ENCODE data around the gene RDM1. TPM values are rescaled to one million over a fixed set of nuclear protein-coding genes. Genes with fewer than 3 reads are reported as not detected.
A peak's percentile ranks its signal among the peaks of the same experiment; 100 is the strongest.

Gene RDM1
- polyA plus RNA-seq, 3 donors from 2014 or later: 0.82 to 1.7 TPM; not detected in 1

DNA sequence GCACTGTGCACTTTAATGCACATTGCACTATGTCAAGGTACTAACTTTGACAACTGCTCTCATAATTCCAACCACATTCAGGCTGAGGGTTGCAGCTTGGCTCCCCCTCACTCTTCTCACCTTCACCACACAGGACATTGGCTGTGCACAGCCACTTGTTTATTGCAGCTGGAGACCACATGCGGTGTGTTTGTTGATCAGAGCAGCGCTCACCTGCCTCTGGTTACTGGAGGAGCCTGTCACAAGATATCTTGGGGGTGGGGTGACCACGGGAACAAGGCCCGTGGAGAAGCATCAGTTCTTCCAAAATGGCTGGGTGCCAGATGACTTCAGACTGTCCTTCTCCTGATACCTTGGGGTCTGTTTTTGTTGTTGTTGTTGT, 39.8 kb downstream of the RDM1 start:
- H3K27ac Mint-ChIP-seq: peak overlapping the region; percentile 88 to 100 (median 98)
- H3K9me3 Mint-ChIP-seq: no peaks in the 10 kb centered on the region
- H3K4me1 Mint-ChIP-seq: peaks cover 82 to 90% of the 10 kb centered on the region in 2 donors
- no peaks in the 10 kb centered on the region for H3K36me3 Mint-ChIP-seq
- H3K27me3 Mint-ChIP-seq (ENCODE audit: low read depth in 3 of 3): peaks cover 5 to 24% (median 16%) of the 10 kb centered on the region in 3 donors
- peak overlapping the region; percentile 65 to 80 (median 73) for H3K4me3 Mint-ChIP-seq
- DNase-seq: peak; percentile 89 to 92 (median 91)

DNA sequence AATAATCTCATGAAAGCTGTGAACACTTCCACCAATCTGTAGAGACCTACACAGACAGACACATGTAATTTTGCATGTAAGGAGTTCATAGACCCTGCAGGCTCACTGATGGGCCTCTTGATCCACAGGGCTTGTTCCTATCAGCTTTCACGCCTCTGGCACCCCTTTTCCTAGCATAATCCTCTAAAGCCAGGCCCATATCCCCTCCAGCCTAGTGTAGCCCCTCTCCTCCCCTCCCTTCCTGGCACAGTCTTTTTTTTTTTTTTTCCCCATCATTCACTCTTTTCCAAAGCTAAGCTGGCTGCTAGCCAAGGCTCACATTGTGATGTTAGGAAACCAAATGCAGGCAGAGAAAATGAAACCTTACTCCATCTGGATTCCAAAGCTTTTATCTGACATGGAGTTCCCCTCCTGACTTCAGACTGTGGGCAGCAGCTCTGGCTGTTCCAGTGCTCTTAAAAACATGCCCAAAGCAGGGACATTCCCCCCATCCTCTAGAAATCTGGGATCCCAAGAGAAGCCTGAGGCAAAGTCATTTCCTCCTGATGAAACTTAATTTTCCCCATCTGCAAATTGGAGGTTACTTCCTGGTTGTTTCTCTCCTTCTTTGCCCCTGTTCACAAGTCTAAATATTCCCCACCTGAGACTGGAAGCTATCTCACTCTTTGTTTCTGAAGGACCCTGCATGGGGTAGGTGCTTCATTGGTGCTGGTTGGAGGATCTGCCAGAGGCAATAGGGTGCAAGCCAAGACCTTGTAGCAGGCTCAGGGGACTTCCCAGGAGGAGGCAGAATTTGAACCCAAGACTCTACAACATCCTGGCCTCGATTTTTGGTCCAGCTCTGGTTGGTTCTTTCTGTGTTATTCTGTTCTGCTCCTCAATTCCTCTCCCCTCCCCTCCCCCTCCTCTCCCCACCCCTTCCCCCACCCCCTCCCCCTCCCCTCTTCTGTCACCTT, 40.5 kb downstream of the RDM1 start:
- peak in 2 of 3 donors; percentile 42 for DNase-seq
- Mint-ChIP-seq H3K27me3 (ENCODE audit: low read depth in 3 of 3) (peaks cover 5 to 24% (median 16%) of the 10 kb centered on the region in 3 donors), H3K27ac (peak overlapping the region; percentile 88 to 100 (median 98)), H3K36me3 (no peaks in the 10 kb centered on the region), H3K4me3 (peak overlapping the region; percentile 66 to 80 (median 77)), H3K4me1 (peaks cover 76 to 88% of the 10 kb centered on the region in 2 donors), H3K9me3 (no peaks in the 10 kb centered on the region)

DNA sequence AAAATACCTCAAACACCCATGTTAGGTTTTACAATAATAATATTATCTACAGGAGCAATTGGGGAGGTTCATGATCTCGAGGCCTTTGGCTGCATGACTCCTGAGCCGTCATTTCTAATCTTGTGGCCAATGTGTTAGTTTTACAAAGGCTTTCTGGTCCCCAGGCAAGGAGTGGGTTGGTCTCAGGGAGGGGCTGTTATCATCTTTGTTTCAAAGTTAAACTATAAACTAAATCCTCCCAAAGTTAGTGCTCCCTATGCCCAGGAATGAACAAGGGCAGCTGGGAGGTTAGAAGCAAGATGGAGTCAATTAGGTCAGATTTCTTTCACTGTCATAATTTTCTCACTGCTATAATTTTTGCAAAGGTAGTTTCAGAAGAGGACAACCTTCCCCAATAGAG, 41.3 kb downstream of the RDM1 start:
- H3K27ac Mint-ChIP-seq: peak overlapping the region; percentile 88 to 100 (median 96)
- H3K9me3 Mint-ChIP-seq: no peaks in the 10 kb centered on the region
- H3K4me3 Mint-ChIP-seq: peak overlapping the region; percentile 66 to 77 (median 72)
- H3K4me1 Mint-ChIP-seq: peaks cover 70 to 80% of the 10 kb centered on the region in 2 donors
- H3K27me3 Mint-ChIP-seq (ENCODE audit: low read depth in 3 of 3): peaks cover 5 to 24% (median 16%) of the 10 kb centered on the region in 3 donors
- H3K36me3 Mint-ChIP-seq: no peaks in the 10 kb centered on the region
- peak; percentile 74 to 80 (median 78) for DNase-seq

DNA sequence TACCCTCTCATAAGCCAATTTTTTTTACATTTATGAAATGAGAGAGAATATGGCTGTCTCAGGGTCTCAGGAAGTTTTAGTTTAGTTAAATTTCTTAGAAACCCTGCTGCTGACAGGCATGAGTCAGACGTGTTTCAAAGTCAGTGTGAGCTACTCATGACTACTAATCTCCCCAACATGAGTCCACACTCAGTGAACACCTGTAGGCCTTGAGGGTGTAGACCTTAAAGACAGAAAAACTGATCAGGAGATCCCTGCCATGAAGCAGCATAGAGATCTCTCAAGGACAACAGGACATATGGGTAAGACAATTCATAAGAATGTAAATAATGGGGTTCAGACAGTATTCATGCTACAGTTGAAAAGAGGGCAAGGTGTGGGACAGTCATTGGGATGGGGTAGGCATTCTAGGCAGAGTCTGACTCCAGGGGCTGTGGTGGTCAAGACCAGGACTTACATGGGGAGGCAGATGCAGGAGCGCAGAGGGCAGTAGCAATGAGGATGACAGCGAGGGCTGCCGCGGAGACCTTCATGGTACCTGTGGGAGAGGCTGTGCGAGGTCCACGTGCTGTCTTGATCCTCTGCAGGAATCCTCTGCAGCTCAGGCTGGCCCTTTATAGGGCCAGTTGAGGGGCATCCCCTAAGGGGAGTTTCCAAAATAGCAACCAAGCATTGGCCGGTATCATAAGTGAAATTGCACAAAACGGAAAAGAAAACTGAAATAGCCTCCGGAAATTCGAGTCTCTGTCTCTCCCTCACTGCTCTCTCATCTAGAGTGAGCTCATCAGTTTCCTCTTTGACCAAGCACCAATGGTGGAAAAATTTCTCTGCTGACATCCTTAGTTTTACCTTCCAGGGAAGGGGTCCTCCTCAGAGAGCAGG, 50.6 kb downstream of the RDM1 start, which contains the start of gene CCL5:
TSS of gene CCL5 (minus strand) at position 588 of the 882 bp plus-strand sequence.
- H3K4me1 Mint-ChIP-seq: peaks cover 67 to 78% of the 10 kb centered on the region in 2 donors
- peak; percentile 75 to 89 (median 82) for DNase-seq
- H3K36me3 Mint-ChIP-seq: peaks cover 33 to 36% (median 34%) of the 10 kb centered on the region in 3 donors
- H3K4me3 Mint-ChIP-seq: peak within 1 kb of the TSS; percentile 91 to 97 (median 96)
- peaks cover 3 to 18% (median 17%) of the 10 kb centered on the region in 3 donors for H3K27me3 Mint-ChIP-seq (ENCODE audit: low read depth in 3 of 3)
- H3K27ac Mint-ChIP-seq: peak within 1 kb of the TSS; percentile 90 to 97 (median 94)
- peaks cover 0 to 5% (median 0%) of the 10 kb centered on the region in 6 donors for H3K9me3 Mint-ChIP-seq

DNA sequence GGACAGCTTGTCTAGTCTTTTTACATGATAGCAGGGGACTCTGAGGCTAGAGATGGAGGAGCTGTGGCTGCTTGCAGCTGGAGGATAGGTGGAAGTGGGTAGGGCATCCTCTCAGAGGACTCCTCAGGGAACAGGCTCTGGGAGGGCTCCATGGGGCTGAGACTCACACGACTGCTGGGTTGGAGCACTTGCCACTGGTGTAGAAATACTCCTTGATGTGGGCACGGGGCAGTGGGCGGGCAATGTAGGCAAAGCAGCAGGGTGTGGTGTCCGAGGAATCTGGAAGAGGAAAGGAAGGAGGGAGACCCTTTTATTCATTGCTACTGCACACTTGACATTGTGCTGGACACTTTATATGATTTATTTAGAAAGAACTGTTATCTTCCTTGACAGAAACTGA, 52.2 kb downstream of the RDM1 start:
- no peak for DNase-seq
- H3K27ac Mint-ChIP-seq: peak overlapping the region; percentile 90 to 97 (median 94)

DNA sequence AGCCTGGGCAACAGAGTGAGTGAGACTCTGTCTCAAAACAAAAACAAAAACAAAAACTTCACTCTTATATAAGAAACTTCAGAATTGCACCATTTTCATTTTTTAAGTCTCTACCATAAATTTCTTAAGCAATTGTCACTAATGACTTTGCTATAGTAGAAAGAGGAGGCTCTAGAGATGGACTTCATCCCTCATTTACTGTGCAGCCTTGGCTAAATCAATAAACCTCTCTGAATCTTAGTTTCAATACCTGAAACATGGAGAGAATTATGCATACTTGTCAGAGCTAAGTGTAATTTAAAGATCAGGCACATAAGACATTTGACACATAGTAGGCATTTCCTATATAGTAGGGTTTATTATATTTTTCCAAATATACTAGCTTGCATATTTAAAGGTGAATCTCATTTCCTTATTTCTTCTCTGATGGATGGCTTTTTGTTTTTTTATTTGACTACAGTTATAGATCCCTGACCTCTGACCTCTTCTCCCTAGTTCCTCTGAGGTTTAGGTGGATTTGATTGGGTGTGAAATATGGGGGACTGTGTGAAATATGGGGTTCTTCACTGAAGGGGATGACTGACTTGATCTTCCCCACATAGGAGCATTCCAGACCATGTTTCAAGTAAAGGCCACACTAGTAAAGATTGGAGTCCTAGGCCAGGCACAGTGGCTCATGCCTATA, 53.1 kb downstream of the RDM1 start:
- H3K4me3 Mint-ChIP-seq: peak overlapping the region; percentile 91 to 97 (median 96)
- H3K9me3 Mint-ChIP-seq: peaks cover 0 to 5% (median 0%) of the 10 kb centered on the region in 6 donors
- no peak for DNase-seq
- peaks cover 41 to 48% (median 46%) of the 10 kb centered on the region in 3 donors for H3K36me3 Mint-ChIP-seq
- H3K27ac Mint-ChIP-seq: peak overlapping the region; percentile 90 to 97 (median 94)
- H3K27me3 Mint-ChIP-seq (ENCODE audit: low read depth in 3 of 3): peaks cover 2 to 18% (median 17%) of the 10 kb centered on the region in 3 donors
- H3K4me1 Mint-ChIP-seq: peaks cover 81 to 89% of the 10 kb centered on the region in 2 donors

More for the DNA sequence above, 52.2 kb downstream of the RDM1 start:
- Mint-ChIP-seq H3K4me3 (peak overlapping the region; percentile 91 to 97 (median 96)), H3K9me3 (peaks cover 0 to 5% (median 0%) of the 10 kb centered on the region in 6 donors), H3K27me3 (ENCODE audit: low read depth in 3 of 3) (peaks cover 3 to 18% (median 17%) of the 10 kb centered on the region in 3 donors), H3K36me3 (peaks cover 39 to 44% (median 43%) of the 10 kb centered on the region in 3 donors), H3K4me1 (peaks cover 79 to 88% of the 10 kb centered on the region in 2 donors)

DNA sequence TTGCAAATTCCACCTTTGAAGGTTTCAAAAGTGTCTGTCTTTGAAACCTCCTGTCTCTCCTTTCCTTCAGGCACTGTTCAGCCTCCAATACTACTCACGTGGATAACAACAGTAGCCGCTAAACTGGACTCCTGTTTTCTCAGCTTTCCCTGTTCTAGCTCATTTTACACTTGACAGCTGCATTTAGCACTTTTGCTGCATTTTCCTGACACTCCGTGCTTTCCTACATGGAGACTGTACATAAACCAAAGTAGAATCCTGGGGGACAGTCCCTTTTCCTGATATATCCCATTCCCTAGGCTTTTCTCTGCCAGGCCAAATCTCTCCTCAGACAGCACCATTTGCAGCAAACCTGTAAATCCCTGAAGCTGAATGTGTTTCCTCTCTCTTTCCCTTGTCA, 54.0 kb downstream of the RDM1 start:
- no peak for DNase-seq
- H3K4me3 Mint-ChIP-seq: peak overlapping the region; percentile 91 to 97 (median 96)
- peaks cover 0 to 2% (median 0%) of the 10 kb centered on the region in 6 donors for H3K9me3 Mint-ChIP-seq
- H3K4me1 Mint-ChIP-seq: peaks cover 84 to 92% of the 10 kb centered on the region in 2 donors
- peaks cover 42 to 54% (median 52%) of the 10 kb centered on the region in 3 donors for H3K36me3 Mint-ChIP-seq
- H3K27me3 Mint-ChIP-seq (ENCODE audit: low read depth in 3 of 3): peaks cover 2 to 17% (median 12%) of the 10 kb centered on the region in 3 donors
- peak overlapping the region; percentile 87 to 97 (median 94) for H3K27ac Mint-ChIP-seq

DNA sequence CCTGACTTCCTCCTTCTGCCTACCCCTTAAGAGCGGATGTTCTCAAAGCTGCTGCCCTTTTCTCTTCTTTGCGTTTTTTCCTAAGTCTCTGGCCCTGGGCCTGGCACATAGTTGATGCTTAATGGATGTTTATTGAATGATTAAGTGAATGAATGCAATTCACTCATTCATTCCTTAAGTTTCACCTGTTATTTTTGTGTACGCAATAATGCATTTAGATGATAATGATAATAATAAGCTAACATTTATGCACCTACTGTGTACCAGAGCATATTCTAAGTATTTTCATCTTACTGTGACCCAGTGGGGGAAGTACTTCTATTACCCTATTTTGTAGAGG, 54.8 kb downstream of the RDM1 start:
- DNase-seq: no peak

DNA sequence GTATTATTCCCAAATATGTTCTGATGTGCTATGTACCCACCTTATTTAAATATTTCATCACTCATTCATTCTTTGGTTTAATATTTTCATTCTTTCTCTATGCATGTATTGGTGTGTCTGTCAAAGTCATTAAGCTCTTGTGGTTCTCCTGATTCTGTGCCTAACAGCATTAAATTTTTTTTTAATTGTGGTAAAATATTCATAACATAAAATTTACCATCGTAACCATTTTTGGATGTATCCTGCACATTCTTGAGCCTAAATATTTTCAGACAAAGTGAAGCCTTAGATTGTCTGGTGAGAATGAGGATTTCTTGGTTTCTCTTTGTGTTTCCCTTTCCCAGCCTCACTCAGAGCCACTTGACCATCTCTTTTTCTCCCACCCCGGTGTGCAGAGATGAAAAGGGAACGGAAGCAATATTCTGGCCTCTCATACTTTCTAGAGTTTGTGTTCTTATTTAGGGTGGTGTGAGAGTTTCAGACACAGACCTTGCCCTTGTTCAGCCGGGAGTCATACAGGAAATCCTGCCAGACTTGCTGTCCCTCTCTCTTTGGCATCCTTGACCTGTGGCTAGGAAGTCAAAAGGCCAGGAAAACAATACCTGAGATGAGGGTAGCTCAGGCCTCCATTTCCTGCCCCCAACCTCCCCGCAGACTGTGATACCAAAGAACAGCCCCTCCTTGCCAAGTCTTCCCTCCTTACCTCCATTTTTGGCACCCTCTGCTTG, 55.3 kb downstream of the RDM1 start:
- H3K36me3 Mint-ChIP-seq: peaks cover 42 to 62% (median 60%) of the 10 kb centered on the region in 3 donors
- peak overlapping the region; percentile 87 to 97 (median 94) for H3K27ac Mint-ChIP-seq
- peaks cover 80 to 91% of the 10 kb centered on the region in 2 donors for H3K4me1 Mint-ChIP-seq
- peak overlapping the region; percentile 91 to 97 (median 96) for H3K4me3 Mint-ChIP-seq
- DNase-seq: peak; percentile 37 to 54 (median 52)
- no peaks in the 10 kb centered on the region for H3K9me3 Mint-ChIP-seq
- H3K27me3 Mint-ChIP-seq (ENCODE audit: low read depth in 3 of 3): peaks cover 2 to 17% (median 11%) of the 10 kb centered on the region in 3 donors

More for the DNA sequence above, 54.8 kb downstream of the RDM1 start:
- peak overlapping the region; percentile 91 to 97 (median 96) for H3K4me3 Mint-ChIP-seq
- peak overlapping the region; percentile 87 to 97 (median 94) for H3K27ac Mint-ChIP-seq
- peaks cover 42 to 61% (median 59%) of the 10 kb centered on the region in 3 donors for H3K36me3 Mint-ChIP-seq
- peaks cover 0 to under 1% (median 0%) of the 10 kb centered on the region in 6 donors for H3K9me3 Mint-ChIP-seq
- H3K4me1 Mint-ChIP-seq: peaks cover 85 to 93% of the 10 kb centered on the region in 2 donors
- H3K27me3 Mint-ChIP-seq (ENCODE audit: low read depth in 3 of 3): peaks cover 2 to 17% (median 13%) of the 10 kb centered on the region in 3 donors

DNA sequence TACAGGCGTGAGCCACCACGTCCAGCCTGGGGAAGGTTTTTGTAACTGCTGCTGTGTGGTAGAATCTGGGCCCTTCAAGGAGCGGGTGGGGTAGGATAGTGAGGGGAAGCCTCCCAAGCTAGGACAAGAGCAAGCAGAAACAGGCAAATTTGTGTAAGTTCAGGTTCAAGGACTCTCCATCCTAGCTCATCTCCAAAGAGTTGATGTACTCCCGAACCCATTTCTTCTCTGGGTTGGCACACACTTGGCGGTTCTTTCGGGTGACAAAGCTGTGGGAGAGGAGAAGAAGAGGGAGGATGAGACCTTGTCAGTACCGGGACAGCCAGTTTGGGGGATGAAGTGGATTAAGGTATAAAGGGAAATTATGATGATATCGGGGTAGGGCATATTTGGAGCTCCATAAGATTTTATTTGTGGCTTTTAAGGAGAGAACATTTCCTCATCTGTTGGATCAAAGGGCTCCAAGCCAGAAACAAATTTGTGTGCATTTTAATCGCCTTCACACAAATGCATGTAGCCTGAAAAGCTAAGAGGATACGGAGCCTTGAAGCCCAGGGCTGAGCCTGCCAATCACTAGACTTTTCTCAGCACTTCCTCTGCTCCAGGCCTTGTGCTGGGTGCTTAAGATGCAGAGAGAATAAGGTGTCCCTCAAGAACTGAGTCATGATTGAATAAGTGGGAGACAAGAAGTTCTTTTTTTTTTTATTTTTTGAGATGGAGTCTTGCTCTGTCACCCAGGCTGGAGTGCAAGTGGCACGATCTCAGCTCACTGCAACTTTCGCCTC, 58.2 kb downstream of the RDM1 start:
- H3K4me1 Mint-ChIP-seq: peaks cover 70 to 83% of the 10 kb centered on the region in 2 donors
- peak overlapping the region; percentile 72 to 90 (median 80) for H3K27ac Mint-ChIP-seq
- H3K27me3 Mint-ChIP-seq (ENCODE audit: low read depth in 3 of 3): peaks cover 0 to 3% (median 2%) of the 10 kb centered on the region in 3 donors
- no peaks in the 10 kb centered on the region for H3K9me3 Mint-ChIP-seq
- no peak for DNase-seq
- H3K4me3 Mint-ChIP-seq: peak overlapping the region; percentile 5 to 70 (median 38)
- peaks cover 30 to 47% (median 45%) of the 10 kb centered on the region in 3 donors for H3K36me3 Mint-ChIP-seq

Measured in immature natural killer cell (primary cell).